Liver (tissue), 9 donors: ENCODE measurements around the gene CCNE1. TPM values are rescaled to one million over a fixed set of nuclear protein-coding genes. Genes with fewer than 3 reads are reported as not detected.

Experiments
- DNase-seq: peaks from one replicate; pipeline ENCODE4 v3.0.0-alpha.2; 2017; ENCODE audit warnings: low spot score
- H3K27ac ChIP-seq, 2 donors: one replicate each; pipeline ENCODE4 v1.7.0; 2013; ENCODE audit warnings: inconsistent platforms in 2 of 2, low read length in 2 of 2, control low read depth in 1 of 2, low read depth in 1 of 2, mild to moderate bottlenecking in 1 of 2
- H3K27me3 ChIP-seq, 4 donors: one replicate each; pipeline versions ENCODE4 v1.6.1 to v1.7.0; 2013; ENCODE audit warnings: low read length in 3 of 4, inconsistent platforms in 1 of 4, mild to moderate bottlenecking in 1 of 4, moderate library complexity in 1 of 4; ENCODE audit not compliant: control insufficient read depth in 4 of 4, insufficient read depth in 4 of 4
- H3K36me3 ChIP-seq, 4 donors: one replicate each; pipeline versions ENCODE4 v1.6.1 to v1.7.0; 2013; ENCODE audit warnings: low read length in 3 of 4, mild to moderate bottlenecking in 3 of 4, low read depth in 1 of 4, moderate library complexity in 1 of 4; ENCODE audit not compliant: control insufficient read depth in 4 of 4, insufficient read depth in 3 of 4
- H3K4me1 ChIP-seq, 4 donors: one replicate each; pipeline versions ENCODE4 v1.6.1 to v1.7.0; 2013; ENCODE audit warnings: low read length in 3 of 4, mild to moderate bottlenecking in 3 of 4, moderate library complexity in 1 of 4; ENCODE audit not compliant: control insufficient read depth in 4 of 4, insufficient read depth in 4 of 4
- H3K4me3 ChIP-seq, 3 donors: one replicate each; pipeline versions ENCODE4 v1.6.1 to v1.7.0; 2013; ENCODE audit warnings: low read length in 3 of 3, control low read depth in 1 of 3, low read depth in 1 of 3, mild to moderate bottlenecking in 1 of 3
- H3K9ac ChIP-seq, 2 donors: one replicate each; pipeline ENCODE4 v1.7.0; 2013; ENCODE audit warnings: low read length in 2 of 2, mild to moderate bottlenecking in 2 of 2, moderate library complexity in 2 of 2, control low read depth in 1 of 2, low read depth in 1 of 2
- H3K9me3 ChIP-seq, 4 donors: one replicate each; pipeline versions ENCODE4 v1.6.1 to v1.7.0; 2013; ENCODE audit warnings: low read length in 3 of 4; ENCODE audit not compliant: control insufficient read depth in 4 of 4
- EGR1 ChIP-seq, 2 donors: IDR thresholded peaks; 2 replicates each; pipeline ENCODE4 v1.6.1; 2016 to 2018; ENCODE audit warnings: antibody characterized with exemption in 2 of 2, low read depth in 2 of 2
- FOXA1 ChIP-seq: IDR thresholded peaks from 2 replicates; pipeline ENCODE4 v1.6.1; 2016; ENCODE audit warnings: antibody characterized with exemption
- FOXA2 ChIP-seq: IDR thresholded peaks from 2 replicates; pipeline ENCODE4 v1.6.1; 2016; ENCODE audit warnings: antibody characterized with exemption
- GABPA ChIP-seq, 2 donors: IDR thresholded peaks in 1 of 2; conservative IDR thresholded peaks in 1 of 2; 2 replicates each; pipeline ENCODE4 v1.6.1; 2016; ENCODE audit warnings: antibody characterized with exemption in 2 of 2, mild to moderate bottlenecking in 1 of 2, moderate library complexity in 1 of 2
- HNF4A ChIP-seq, 2 donors: conservative IDR thresholded peaks; 2 replicates each; pipeline ENCODE4 v1.6.1; 2016; ENCODE audit warnings: antibody characterized with exemption in 2 of 2, mild to moderate bottlenecking in 2 of 2
- HNF4G ChIP-seq: IDR thresholded peaks from 2 replicates; pipeline ENCODE4 v1.6.1; 2016; ENCODE audit warnings: antibody characterized with exemption
- JUND ChIP-seq, 2 donors: IDR thresholded peaks; 2 replicates each; pipeline ENCODE4 v1.6.1; 2016; ENCODE audit warnings: antibody characterized with exemption in 2 of 2
- NR2F2 ChIP-seq: IDR thresholded peaks from 2 replicates; pipeline ENCODE4 v1.6.1; 2016; ENCODE audit warnings: antibody characterized with exemption
- RAD21 ChIP-seq, 2 donors: IDR thresholded peaks; 2 replicates each; pipeline ENCODE4 v1.6.1; 2016; ENCODE audit warnings: antibody characterized with exemption in 2 of 2, mild to moderate bottlenecking in 2 of 2
- RXRA ChIP-seq, 2 donors: IDR thresholded peaks; 2 replicates each; pipeline ENCODE4 v1.6.1; 2017 to 2018; ENCODE audit warnings: antibody characterized with exemption in 2 of 2, mild to moderate bottlenecking in 1 of 2
- SP1 ChIP-seq: IDR thresholded peaks from 2 replicates; pipeline ENCODE4 v1.6.1; 2018; ENCODE audit warnings: antibody characterized with exemption, mild to moderate bottlenecking
- TAF1 ChIP-seq: conservative IDR thresholded peaks from 2 replicates; pipeline ENCODE4 v1.6.1; 2016; ENCODE audit warnings: antibody characterized with exemption, mild to moderate bottlenecking
- YY1 ChIP-seq: IDR thresholded peaks from 2 replicates; pipeline ENCODE4 v1.6.1; 2016; ENCODE audit warnings: antibody characterized with exemption, mild to moderate bottlenecking
- WGBS: extraction: QIAGEN DNeasy Blood & Tissue Kit; methylation state at CpG from one replicate; pipeline ENCODE4 v1.1.7; 2013; 5-methylcytosine and 5-hydroxymethylcytosine counted together
- polyA plus RNA-seq, 2 donors: library from polyadenylated mRNA; stranded (reverse) in 1 of 2; unstranded in 1 of 2; fragments of 200-250 nt in 1 of 2; fragments of >200 nt in 1 of 2; fragmentation: Nextera tagmentation in 1 of 2; extraction: Ambion mirVana in 1 of 2; gene quantifications; one replicate each; pipeline versions ENCODE4 v1.2.1 to v1.2.3, GENCODE V29; 2013 to 2015
- total RNA-seq, 2 donors: library from RNA; depleted of rRNA; stranded (reverse); fragments of >200 nt; gene quantifications; one replicate each; pipeline ENCODE4 v1.2.3, GENCODE V29; 2014
- TF ChIP-seq, protein P1 (sequence below): fragments of 150-350 bp; IDR thresholded peaks from 2 replicates; pipeline ENCODE4 v1.5.1; 2017; ENCODE audit warnings: improper control_type of control experiment, low read depth, low read length; ENCODE audit not compliant: missing input control
- TF ChIP-seq, protein P2 (sequence below): IDR thresholded peaks from 2 replicates; pipeline ENCODE4 v1.6.1; 2016; ENCODE audit warnings: antibody characterized with exemption
- TF ChIP-seq, protein P3 (sequence below): IDR thresholded peaks from 2 replicates; pipeline ENCODE4 v1.6.1; 2016; ENCODE audit warnings: antibody characterized with exemption
- TF ChIP-seq, protein P4 (sequence below): IDR thresholded peaks from 2 replicates; pipeline ENCODE4 v1.6.1; 2016; ENCODE audit warnings: antibody characterized with exemption
- TF ChIP-seq, protein P5 (sequence below): IDR thresholded peaks from 2 replicates; pipeline ENCODE4 v1.6.1; 2016; ENCODE audit warnings: antibody characterized with exemption, mild to moderate bottlenecking
- donor health status: healthy.
- donor health status: healthy.
- donor health status: healthy.
- donor health status: healthy.
- donor health status: healthy.

CCNE1 gene
- total and polyA plus RNA-seq, 4 donors: 0.32 to 19.5 (median 0.79) TPM

DNA sequence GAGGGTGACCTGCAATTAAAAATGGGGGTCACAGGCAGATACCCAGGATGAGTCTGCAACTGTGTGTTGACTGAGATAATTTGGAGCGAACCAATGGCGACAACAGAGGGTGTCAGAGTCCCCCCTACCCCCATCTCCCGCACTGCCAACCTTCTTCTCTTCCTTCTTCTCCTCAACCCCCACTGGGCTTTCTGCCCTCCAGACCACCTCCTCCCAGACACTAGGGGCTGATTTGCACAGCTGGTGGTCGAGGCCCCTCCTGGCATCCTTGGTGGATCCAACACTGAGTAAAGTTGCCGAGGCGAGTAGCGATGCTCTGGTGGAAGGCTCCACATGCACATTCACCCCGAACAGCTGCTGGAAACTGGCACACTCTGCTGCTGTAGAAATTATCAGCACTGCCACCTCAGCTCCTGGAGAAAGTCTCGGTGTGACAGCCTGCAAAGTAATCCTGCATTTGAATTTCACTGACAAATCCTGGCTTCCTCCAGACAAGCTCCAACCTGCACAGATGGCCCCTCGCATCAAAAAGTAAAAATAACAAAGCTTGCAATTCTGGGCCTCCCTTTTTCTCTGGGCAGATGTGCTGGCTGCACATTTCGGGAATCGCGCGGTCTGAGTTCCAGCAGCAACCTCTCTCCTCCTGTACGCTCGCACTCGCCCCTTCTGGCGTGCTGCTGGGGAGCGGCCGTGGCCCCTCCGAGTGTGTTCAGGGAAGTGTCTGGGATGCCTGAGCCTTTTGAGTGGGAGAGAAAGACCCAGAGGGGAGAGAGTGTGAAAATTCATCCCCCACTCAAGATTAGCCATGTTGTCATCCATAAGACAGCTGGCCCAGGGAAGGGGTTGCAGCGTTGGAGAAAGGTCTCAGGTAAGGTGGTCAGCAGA is 28.5 kb downstream of the CCNE1 start:
- H3K4me3 ChIP-seq: no peak overlapping the region
- TF ChIP-seq, protein P1, sequence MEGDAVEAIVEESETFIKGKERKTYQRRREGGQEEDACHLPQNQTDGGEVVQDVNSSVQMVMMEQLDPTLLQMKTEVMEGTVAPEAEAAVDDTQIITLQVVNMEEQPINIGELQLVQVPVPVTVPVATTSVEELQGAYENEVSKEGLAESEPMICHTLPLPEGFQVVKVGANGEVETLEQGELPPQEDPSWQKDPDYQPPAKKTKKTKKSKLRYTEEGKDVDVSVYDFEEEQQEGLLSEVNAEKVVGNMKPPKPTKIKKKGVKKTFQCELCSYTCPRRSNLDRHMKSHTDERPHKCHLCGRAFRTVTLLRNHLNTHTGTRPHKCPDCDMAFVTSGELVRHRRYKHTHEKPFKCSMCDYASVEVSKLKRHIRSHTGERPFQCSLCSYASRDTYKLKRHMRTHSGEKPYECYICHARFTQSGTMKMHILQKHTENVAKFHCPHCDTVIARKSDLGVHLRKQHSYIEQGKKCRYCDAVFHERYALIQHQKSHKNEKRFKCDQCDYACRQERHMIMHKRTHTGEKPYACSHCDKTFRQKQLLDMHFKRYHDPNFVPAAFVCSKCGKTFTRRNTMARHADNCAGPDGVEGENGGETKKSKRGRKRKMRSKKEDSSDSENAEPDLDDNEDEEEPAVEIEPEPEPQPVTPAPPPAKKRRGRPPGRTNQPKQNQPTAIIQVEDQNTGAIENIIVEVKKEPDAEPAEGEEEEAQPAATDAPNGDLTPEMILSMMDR: no peak
- TF ChIP-seq TAF1 (no peak), SP1 (no peak), YY1 (no peak), RAD21 (IDR thresholded peaks at IDR 0.05) (no peak), RXRA (IDR thresholded peaks at IDR 0.05) (no peak), HNF4A (conservative IDR thresholded peaks at IDR 0.05) (no peak), EGR1 (IDR thresholded peaks at IDR 0.05; ENCODE audit: low read depth in 2 of 2) (no peak), FOXA1 (no peak), GABPA (IDR thresholded peaks at IDR 0.05 in 1 of 2, conservative IDR thresholded peaks at IDR 0.05 in 1 of 2) (no peak), JUND (IDR thresholded peaks at IDR 0.05) (no peak), NR2F2 (no peak), HNF4G (no peak), FOXA2 (no peak)
- TF ChIP-seq, protein P2, sequence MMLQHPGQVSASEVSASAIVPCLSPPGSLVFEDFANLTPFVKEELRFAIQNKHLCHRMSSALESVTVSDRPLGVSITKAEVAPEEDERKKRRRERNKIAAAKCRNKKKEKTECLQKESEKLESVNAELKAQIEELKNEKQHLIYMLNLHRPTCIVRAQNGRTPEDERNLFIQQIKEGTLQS: no peak
- TF ChIP-seq, protein P3, sequence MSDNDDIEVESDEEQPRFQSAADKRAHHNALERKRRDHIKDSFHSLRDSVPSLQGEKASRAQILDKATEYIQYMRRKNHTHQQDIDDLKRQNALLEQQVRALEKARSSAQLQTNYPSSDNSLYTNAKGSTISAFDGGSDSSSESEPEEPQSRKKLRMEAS: no peak
- TF ChIP-seq, protein P4, sequence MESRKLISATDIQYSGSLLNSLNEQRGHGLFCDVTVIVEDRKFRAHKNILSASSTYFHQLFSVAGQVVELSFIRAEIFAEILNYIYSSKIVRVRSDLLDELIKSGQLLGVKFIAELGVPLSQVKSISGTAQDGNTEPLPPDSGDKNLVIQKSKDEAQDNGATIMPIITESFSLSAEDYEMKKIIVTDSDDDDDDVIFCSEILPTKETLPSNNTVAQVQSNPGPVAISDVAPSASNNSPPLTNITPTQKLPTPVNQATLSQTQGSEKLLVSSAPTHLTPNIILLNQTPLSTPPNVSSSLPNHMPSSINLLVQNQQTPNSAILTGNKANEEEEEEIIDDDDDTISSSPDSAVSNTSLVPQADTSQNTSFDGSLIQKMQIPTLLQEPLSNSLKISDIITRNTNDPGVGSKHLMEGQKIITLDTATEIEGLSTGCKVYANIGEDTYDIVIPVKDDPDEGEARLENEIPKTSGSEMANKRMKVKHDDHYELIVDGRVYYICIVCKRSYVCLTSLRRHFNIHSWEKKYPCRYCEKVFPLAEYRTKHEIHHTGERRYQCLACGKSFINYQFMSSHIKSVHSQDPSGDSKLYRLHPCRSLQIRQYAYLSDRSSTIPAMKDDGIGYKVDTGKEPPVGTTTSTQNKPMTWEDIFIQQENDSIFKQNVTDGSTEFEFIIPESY: no peak
- TF ChIP-seq, protein P5, sequence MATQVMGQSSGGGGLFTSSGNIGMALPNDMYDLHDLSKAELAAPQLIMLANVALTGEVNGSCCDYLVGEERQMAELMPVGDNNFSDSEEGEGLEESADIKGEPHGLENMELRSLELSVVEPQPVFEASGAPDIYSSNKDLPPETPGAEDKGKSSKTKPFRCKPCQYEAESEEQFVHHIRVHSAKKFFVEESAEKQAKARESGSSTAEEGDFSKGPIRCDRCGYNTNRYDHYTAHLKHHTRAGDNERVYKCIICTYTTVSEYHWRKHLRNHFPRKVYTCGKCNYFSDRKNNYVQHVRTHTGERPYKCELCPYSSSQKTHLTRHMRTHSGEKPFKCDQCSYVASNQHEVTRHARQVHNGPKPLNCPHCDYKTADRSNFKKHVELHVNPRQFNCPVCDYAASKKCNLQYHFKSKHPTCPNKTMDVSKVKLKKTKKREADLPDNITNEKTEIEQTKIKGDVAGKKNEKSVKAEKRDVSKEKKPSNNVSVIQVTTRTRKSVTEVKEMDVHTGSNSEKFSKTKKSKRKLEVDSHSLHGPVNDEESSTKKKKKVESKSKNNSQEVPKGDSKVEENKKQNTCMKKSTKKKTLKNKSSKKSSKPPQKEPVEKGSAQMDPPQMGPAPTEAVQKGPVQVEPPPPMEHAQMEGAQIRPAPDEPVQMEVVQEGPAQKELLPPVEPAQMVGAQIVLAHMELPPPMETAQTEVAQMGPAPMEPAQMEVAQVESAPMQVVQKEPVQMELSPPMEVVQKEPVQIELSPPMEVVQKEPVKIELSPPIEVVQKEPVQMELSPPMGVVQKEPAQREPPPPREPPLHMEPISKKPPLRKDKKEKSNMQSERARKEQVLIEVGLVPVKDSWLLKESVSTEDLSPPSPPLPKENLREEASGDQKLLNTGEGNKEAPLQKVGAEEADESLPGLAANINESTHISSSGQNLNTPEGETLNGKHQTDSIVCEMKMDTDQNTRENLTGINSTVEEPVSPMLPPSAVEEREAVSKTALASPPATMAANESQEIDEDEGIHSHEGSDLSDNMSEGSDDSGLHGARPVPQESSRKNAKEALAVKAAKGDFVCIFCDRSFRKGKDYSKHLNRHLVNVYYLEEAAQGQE: no peak
- H3K27ac ChIP-seq: no peak overlapping the region
- WGBS: 82% methylated on average over 22 of the region's 22 CpGs
- H3K36me3 ChIP-seq: no peaks in the 10 kb centered on the region
- no peak overlapping the region for H3K9ac ChIP-seq
- H3K9me3 ChIP-seq: no peaks in the 10 kb centered on the region
- no peak for DNase-seq
- H3K27me3 ChIP-seq: peaks cover 0 to 4% (median 0%) of the 10 kb centered on the region in 4 donors
- H3K4me1 ChIP-seq: peaks cover 5 to 15% (median 6%) of the 10 kb centered on the region in 4 donors
